GM13977 (cell line): ENCODE data around the gene LAMB4.
"Not testable (repeated sequence)": the region's sequence is repeated elsewhere in the genome, so short reads cannot be mapped to it uniquely, and the experiment has no call there.

ENCODE experiments used
- DNase-seq: peaks from one replicate; pipeline ENCODE4 v3.0.0; 2012; ENCODE audit warnings: low spot score
- CTCF ChIP-seq: IDR thresholded peaks from 2 replicates; pipeline ENCODE4 v1.5.1; 2012; ENCODE audit warnings: mild to moderate bottlenecking, control low read depth; ENCODE audit not compliant: insufficient read depth; ENCODE audit errors: extremely low read depth, missing control alignments
- in situ Hi-C: fragments of 300-500 bp; cut with MboI; formaldehyde crosslinking; loops from one replicate; pipeline ENCODE4 v1.12.0; 2022; ENCODE audit warnings: low sequenced_read_pairs, low pct_unique_long_range_greater_than_20kb, mixed read lengths, inconsistent platforms; ENCODE audit not compliant: unreplicated experiment

LAMB4 gene

GRCh38 chr7:108034586-108034985 lies 95.6 kb downstream of the LAMB4 start:
- no peak for TF ChIP-seq CTCF
- in situ Hi-C loops = no loop called here
- DNase-seq = no peak

- no peak for DNase-seq
- in situ Hi-C loops = no loop called here
- TF ChIP-seq CTCF = no peak
These were observed 96.2 kb downstream of the LAMB4 start for GRCh38 chr7:108033776-108034497.

GRCh38 chr7:108033309-108033708 lies 96.9 kb downstream of the LAMB4 start:
- DNase-seq, in situ Hi-C loops: not testable (repeated sequence)

GRCh38 chr7:108030516-108030915 lies 99.6 kb downstream of the LAMB4 start:
- TF ChIP-seq CTCF = no peak
- DNase-seq = no peak
- in situ Hi-C loops = no loop called here

- DNase-seq = no peak
- in situ Hi-C loops = no loop called here
- TF ChIP-seq CTCF = no peak
These were observed 101.1 kb downstream of the LAMB4 start for GRCh38 chr7:108029034-108029433.

- in situ Hi-C loops = no loop called here
- no peak for TF ChIP-seq CTCF
- DNase-seq = no peak
These were observed 102.0 kb downstream of the LAMB4 start for GRCh38 chr7:108028111-108028510.

GRCh38 chr7:108027239-108027638 lies 102.9 kb downstream of the LAMB4 start:
- in situ Hi-C loops = no loop called here
- no peak for DNase-seq
- no peak for TF ChIP-seq CTCF
